A172 (cell line): Measurements from ENCODE around the gene CAB39. TPM values are rescaled to one million over a fixed set of nuclear protein-coding genes. Genes with fewer than 3 reads are reported as not detected.
"Not testable (repeated sequence)": the region's sequence is repeated elsewhere in the genome, so short reads cannot be mapped to it uniquely, and the experiment has no call there.

Experiments
- DNase-seq: peaks from one replicate; pipeline ENCODE4 v3.0.0-alpha.2; 2015; ENCODE audit warnings: low spot score
- total RNA-seq: library from RNA; depleted of rRNA; stranded (reverse); fragments of >200 nt; shearing (Covaris generic); gene quantifications from 2 replicates; pipeline ENCODE4 v1.2.3, GENCODE V29; 2014

Gene CAB39
- total RNA-seq, 1 experiment from 2014 or later, result 51.9 TPM

DNA sequence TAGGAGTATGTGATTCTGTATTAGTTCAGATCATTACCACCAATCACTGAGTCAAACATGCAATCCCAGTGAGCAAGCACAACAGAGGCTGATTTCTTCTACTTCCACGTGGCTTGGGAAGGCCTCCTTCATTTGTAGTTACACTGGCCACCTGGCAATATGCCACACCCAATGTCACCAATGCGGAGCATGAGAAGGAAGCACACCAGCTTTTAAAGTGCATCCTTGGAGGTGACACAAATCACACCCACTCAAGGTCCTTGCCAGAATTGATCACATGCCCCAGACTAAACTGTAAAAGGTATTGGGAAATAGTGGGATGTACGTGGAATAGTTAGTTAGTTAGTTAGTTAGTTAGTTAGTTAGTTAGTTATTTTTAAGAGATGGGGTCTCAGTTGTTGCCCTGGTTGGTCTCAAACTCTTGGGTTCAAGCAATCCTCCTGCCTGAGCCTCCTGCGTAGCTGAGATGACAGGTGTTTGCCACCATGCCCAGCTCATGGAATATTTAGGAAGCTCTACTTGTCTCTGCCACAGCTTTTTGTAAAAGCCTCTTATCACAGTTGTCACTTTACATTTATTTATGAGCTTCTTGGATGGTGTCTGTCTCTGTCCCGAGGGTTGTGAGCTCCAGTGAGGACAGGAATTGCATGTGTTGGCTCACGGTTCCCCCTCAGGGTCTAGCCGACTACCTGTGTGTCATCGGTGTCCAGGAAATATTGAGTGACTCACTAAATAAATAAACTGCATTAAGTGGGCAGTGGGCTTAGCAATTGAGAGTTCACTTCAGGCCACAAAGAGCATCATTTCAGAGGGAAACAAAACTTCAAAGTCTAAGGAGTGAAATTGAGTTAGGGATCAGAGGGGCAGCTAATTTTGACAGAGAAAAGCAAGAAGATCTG is 28.1 kb upstream of the CAB39 start:
- DNase-seq, result peak; percentile 82

DNA sequence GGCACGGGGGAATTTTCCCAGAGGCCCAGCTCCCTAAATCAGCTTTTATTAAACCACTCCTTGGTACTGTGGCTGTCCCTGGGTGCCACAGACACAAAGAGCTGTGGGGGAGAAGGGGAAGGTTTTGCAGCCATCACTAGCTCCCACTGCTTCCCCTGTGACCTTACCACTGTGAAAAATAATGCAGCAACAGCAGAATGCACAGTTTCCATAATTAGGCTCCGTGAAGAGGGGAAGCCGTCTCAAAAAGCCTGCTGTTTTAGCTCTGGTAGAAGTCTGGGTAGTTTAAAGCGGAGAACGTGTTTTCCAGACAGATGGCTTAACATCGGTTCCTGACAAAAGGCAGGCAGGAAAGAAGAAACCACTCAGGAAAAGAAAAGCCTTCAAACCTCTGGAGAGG is 27.5 kb upstream of the CAB39 start:
- DNase-seq, result no peak

DNA sequence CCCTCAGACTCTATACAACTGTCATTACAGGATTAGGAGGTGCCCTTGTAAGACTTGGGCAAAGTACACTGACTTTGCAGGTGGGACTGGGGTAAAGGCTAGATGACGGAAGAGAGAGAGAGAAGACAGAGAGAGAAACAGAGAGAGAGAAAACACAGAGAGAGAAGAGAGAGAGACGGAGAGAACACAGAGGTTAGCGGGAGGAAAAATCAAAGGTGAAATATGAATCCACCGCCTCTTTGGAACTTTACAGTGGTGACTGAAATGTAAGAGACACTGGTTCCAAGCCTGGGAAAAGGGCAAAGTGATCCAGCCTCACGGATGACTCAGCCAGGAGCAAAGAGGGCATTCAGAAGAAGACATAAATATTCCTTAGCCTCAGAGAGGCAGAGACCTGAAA is 25.1 kb upstream of the CAB39 start:
- peak; percentile 80 for DNase-seq

DNA sequence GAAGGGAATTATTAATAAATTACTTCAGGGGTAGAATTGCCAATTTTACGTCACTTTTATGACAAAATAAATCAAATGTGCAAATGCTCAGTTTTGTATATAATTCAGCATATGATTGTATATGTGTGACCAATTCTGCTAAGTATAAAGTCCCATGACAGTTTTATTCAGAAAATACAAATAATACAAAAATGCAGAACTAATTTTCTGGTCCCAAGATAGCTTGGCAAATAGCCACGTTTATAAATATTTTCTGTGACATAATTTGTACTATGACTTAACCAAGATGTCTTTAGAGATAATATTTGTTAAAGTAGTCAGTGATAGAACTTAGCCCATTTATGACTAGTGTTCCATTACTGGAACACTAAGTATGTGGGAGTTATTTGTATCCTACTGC is 24.2 kb upstream of the CAB39 start:
- no peak for DNase-seq

DNA sequence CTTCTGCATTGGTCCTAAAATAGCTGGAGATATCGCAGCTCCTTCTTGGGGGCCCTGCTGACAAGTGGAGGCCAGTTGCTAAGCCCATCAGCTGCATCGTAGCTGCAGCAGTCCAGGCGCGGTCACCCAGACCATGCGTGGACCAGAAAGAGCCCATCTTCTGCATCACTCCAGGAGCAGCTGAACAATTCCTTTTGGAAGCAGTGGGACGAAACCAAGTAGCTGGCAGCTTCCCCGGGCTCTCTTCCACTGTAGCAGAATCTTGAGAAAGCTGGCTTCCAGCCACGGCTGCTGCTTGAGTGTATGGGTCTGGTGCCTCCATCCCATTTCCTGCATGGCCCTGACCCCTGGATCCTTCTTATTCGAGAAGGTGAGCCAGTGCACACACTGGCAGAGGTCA is 22.2 kb upstream of the CAB39 start:
- DNase-seq, result peak; percentile 39

DNA sequence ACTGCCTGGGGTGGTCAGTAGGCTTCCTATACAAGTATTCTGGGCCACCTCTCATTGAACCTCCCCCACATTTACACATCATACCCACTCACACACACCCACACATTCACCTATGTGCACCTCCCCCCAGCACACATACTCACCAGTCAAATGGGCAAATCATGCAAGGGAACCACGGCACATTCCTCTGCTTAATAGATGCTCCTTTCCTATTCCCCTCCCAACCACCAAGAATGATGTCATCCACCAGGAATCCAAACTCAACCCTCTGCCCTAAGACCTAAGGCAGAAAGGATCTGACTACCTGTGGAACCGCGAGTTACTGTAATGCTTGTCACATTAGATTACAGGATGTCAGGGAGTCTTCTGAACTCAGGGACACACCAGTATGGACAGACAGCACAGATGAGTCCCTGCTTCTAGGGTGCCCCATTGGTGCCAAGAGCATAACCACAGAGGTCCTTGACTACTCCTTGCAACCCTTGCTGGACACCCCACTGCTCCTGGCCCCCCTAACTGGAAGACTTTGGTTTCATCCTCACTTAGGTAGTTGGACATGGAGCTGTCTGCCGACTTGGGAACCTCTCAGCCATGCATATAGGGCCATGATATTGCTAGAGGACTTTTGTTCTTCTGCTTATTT is 21.5 kb upstream of the CAB39 start:
- DNase-seq, result peak; percentile 90

DNA sequence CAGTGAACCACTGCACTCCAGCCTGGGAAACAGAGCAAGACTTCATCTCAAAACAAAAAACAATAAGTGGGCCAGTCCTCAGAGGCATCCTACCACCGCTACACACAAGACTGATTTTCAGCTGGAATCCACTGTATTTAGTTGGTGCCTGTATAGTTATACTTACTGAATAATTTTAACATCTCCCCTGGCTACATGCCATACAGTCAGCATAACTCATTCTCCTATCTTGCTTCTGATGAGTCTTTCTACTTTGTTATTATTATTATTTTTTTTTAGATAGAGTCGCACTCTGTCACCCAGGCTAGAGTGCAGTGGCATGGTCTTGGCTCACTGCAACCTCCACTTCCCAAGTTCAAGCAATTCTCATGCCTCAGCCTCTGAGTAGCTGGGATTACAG is 19.9 kb upstream of the CAB39 start:
- DNase-seq, result no peak

DNA sequence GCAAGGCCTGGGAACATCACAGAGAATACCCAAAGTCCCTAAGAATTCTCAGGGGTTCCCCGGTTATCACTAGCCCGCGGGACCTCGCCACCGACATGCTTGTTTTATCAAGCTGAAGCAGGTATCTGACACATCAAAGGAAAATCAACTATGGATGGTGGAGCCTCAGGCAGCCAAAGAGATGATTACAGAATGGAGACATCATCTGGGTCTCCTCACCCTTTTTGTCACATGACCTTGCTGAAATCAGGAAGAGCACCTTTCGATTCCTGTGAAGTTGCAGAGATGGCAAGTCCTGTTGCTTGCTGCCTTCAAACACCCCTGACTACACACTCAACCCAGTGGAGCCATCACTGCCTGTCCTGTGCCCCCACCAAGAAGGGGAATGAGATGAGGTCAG is 19.2 kb upstream of the CAB39 start:
- DNase-seq, result no peak

DNA sequence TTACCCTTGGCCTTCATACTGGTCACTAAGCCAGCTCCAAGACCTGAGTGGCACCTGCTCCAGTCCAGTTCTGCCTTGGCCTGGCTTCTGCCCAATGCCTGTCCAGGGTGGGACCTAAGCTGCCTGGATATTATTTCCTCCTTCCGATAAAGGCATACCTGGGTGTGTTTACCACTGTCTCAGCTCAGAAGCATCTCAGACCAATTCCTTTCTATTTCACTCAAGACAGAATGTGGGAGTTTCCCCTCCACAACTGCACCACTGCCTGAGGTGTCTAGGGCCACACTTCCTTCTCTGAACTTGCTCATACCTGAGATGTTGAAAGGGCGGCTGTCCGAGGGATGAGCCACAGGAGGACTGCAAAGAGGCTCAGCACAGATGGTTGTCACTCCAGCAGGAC is 18.4 kb upstream of the CAB39 start:
- DNase-seq, result no peak

DNA sequence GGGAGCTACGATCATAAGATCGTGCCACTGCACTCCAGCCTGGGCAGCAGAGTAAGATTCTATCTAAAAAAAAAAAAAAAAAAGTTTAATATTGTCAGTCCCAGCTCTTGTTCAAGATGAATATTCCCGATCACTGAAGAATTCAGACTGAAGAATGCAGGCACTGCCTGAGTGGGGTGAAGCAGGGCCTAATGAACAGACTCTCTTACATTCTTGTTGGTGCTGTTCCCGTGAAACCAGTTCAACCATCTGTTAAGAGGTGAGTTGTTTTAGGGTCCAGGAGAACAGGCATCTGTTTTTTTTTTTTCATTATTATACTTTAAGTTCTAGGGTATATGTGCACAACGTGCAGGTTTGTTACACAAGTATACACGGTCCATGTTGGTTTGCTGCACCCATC is 17.1 kb upstream of the CAB39 start:
- DNase-seq, result no peak

DNA sequence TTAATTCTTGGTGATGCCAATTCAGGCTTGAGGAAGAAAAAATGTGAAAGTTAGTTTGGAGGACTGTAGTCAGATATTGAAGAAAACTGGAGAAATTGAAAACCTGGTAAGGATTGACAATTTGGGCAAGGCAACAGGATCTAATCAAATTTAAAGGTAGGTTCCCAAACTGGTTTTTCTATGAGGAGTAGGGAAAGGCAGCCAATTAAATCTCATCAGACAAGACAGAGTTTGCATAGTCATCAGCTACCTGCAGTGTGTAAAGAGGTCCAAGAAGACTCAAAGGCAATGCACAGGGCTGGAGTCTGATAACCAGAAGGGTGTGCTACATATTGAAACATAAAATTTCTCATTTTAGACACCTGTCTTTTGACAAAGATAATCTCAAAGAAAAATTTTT is 16.0 kb upstream of the CAB39 start:
- no peak for DNase-seq

DNA sequence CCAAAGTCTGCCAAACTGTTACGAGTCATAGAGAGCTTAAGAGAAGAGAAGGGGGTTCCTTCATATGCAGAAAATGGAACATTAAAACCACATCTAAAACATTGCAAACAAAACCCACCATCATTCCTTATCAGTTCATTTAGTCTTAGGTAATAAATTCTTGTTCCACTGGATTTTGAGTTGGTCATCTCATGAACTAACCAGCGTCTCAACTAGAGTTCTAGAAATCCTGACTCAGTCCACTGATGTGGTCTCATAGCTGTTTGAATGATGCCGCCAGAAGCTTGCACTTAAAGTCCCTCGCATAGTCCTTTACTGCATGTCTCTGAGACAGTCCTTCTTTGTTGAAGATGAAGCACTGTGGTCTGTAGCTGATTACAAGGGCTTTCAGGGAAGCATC is 15.0 kb upstream of the CAB39 start:
- no peak for DNase-seq

DNA sequence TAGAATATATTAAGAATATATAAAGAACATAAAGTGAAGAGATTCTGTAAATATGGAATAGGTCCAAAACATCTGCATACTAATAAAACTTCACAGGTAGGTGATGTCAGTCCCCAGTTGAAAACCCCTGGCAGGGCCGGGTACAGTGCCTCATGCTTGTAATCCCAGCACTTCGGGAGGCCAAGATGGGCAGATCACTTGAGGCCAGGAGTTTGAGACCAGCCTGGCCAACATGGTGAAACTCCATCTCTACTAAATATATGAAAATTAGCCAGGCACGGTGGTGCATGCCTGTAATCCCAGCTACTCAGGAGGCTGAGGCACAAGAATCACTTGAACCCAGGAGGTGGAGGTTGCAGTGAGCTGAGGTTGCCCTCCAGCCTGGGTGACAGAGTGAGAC is 13.9 kb upstream of the CAB39 start:
- DNase-seq, result not testable (repeated sequence)

DNA sequence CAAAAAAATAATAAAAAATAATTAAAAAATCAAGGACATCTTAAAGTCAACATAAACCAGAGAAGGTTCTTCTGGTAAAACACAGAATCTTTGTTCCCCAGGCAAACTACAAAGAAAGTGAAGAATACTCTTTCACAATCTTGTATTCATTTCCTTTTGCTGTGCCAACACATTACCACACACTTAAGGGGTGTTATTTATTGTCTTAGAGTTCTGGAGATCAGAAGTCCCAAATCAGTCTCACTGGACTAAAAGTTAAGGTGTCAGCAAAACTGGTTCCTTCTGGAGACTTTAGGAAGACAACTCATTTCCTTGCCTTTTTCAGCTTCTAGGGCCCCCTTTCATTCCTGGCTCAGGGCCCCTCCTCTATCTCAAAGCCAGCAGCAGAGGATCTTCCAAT is 12.2 kb upstream of the CAB39 start:
- DNase-seq, result no peak

DNA sequence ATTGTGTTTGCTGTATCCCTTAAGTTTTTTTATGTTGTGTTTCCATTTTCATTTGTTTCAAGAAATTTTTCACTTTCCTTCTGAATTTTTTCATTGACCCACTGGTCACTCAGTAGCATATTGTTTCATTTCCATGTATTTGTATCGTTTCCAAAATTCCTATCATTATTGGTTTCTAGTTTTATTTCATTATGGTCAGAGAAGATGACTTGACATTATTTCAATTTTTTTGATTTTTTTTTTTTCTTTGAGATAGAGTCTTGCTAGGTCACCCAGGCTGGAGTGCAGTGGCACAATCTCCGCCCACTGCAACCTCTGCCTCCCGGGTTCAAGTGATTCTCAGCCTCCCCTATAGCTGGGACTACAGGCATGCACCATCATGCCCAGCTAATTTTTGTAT is 11.3 kb upstream of the CAB39 start:
- no peak for DNase-seq

DNA sequence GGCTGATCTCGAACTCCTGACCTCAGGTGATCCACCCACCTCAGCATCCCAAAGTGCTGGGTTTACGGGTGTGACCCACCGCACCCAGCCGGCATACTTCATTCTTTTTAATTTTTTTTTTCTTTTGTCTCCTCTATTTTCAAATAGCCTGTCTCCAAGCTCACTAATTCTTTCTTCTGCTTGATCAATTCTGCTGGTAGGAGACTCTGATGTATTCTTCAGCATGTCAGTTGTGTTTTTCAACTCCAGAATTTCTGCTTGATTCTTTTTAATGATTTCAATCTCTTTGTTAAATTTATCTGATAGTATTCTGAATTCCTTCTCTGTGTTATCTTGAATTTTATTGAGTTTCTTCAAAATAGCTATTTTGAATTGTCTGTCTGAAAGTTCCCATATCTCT is 10.2 kb upstream of the CAB39 start:
- DNase-seq, result not testable (repeated sequence)

DNA sequence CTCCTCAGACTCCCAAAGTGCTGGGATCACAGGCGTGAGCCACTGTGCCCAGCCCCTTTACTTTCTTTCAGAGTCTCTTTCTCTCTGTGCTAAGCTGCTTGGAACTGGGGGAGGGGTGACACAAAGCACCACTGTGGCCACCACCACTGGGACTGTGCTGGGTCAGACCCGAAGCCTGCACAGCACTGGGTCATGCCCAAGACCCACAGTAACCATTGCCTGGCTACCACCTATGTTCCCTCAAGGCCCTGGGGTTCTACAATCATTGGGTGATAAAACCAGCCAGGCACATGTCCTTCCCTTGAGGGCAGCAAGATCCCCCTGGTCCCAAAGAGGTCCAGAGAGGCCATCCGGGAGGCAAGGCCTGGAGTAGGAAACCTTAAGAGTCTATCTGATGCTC is 9.1 kb upstream of the CAB39 start:
- DNase-seq, result no peak

DNA sequence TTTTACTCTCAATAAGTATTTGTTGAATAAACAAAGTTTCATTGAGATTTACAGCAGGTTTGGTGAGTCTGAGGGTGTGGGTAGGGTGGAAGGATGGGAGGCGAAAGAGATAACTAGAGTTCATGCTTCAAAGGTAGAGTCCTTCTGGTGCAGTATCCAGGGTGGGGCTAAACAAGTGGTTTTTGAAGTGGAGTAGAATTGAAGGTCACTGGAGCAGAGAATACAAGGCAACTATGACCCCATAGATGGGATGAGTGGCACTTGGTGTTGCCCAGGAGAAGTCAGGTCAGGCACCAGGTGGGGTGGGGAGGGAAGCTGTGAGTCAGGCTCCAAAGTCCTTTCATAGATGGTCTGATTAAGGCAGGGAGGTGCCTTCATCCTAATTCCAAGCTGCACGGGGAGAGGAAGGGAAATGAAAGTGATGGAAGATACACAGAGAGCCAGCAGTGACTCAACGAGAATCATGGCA is 6.6 kb upstream of the CAB39 start:
- no peak for DNase-seq

DNA sequence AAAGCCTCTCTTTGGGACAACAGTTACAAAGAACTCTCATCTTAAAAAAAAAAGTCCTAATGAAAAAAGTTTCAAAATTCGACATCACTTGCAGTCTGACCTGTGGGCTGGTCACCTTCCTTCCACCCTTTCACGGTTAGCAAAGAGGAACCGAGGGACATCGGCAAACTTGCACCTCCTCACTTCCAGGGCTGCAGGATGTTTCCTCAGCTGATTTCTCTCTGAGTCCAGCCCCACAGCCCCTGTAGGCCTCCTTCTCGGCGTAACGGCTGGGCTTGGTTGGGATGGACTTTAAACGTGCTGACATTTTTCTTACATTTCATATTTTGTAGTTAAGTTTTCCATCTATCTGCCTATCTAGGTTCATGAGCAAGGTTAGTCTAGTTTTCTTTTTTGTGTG is 5.7 kb upstream of the CAB39 start:
- no peak for DNase-seq

DNA sequence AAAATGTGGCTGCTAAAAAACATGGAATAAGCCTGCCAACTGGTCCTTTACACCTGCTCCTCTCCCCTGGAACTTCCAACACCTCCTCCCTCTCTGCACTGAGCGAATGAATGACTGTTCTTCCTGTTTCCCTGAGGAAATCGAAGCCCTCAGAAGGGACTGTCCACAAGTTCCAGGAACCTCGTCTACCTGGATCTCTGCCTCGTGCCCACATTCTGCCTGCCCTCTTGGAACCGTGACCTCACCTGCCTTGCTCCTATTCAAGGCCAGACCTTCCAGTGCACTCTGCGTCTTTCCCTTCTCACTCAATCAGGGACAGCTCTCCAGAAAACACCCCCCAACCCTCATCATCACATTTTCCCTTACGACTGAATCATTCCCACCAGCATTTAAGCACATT is 4.4 kb upstream of the CAB39 start:
- DNase-seq, result no peak

DNA sequence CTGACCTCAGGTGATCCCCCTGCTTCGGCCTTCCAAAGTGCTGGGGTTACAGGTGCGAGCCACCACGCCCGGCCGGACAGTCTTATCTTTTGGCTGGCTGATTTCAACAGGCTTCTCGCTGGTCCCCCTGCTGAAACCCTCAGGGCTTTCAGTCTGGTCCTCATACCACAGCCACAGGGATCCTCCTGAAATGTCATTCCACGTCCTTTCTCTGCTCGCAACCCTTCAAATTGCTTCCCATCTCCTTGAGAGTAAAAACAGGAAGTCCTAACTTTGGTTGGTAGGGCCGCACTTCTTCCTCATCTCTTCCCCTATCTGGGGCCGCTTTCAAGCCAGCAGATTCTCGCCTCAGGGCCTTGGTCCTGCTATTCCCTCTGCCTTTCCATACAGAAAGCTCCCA is 1.4 kb upstream of the CAB39 start:
- no peak for DNase-seq

DNA sequence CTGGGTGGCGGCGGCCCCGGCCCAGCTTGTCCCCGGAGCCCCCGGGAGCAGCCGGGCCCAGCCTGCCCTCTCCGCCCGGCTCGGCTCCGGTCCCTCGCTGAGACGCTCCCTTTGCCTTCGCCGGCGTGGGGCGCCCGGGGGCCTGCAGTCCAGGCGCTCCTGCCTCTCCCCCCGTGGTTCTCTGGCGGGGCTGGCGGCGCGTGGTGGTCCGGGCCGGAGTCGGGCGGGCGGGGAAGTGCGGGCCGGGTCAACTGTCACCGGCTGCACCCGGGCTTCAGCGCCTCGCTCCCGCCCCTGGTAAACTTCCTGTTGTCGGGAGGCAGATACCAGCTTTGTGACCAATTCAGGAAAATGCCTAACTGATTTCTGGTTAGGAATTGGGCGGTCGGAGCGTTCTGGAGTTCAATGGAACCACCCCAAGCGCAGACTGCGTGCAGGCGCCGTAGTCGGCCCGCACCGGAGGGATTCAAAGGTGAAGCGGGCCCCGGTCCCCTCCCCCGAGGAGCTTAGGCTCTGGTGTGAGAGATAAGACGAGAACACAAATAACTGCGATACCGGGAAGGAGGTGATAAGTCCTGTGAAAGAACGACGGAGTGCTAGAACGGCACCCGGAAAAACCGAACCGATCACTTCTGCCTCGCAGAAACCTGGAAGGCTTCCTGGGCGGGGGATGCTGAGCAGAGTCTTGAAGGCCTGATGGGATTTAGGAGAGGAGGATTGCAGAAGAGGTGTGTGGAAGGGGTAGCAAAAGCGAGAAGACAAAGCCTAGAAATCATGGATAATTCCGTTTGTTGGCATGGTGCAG is 891 bp downstream of the CAB39 start:
- DNase-seq, result peak; percentile 21

DNA sequence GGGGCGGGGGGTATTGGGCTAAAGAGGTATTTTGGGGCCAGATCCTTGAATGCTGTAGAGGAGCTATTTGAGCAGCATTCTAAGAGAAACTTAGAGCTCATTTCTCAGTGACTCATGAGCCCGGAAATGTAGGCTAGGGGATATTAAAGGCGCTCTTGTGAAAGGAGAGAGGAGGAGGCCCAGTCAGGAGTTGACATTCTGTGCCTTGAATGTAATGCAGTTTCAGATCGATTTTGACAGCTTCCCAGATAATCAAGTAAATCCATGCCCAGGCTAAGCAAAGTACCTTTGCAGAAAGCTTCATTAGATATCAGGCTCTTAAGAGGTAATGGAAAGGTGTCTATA is 1.5 kb downstream of the CAB39 start:
- peak; percentile 58 for DNase-seq
